Measurements from ENCODE around the gene ABCF2.

Gene ABCF2

GRCh38 chr7:151175047-151175792 lies 51.8 kb downstream of the ABCF2 start:
- Histone ChIP-seq H3K4me3 (ENCODE audit: low read depth in 1 of 2, low read length in 2 of 2) (no peak overlapping the region), H3K27me3 (ENCODE audit: low read depth, low read length) (peaks cover 7% of the 10 kb centered on the region), H3K36me3 (ENCODE audit: control insufficient read depth in 1 of 2, insufficient read depth in 2 of 2, low read length in 2 of 2) (no peaks in the 10 kb centered on the region), H3K27ac (ENCODE audit: low read length) (no peak overlapping the region), H3K9me3 (ENCODE audit: control insufficient read depth in 1 of 2, low read length in 2 of 2) (no peaks in the 10 kb centered on the region), H3K4me1 (ENCODE audit: control insufficient read depth in 1 of 2, insufficient read depth in 2 of 2, low read length in 2 of 2) (no peaks in the 10 kb centered on the region)

DNA sequence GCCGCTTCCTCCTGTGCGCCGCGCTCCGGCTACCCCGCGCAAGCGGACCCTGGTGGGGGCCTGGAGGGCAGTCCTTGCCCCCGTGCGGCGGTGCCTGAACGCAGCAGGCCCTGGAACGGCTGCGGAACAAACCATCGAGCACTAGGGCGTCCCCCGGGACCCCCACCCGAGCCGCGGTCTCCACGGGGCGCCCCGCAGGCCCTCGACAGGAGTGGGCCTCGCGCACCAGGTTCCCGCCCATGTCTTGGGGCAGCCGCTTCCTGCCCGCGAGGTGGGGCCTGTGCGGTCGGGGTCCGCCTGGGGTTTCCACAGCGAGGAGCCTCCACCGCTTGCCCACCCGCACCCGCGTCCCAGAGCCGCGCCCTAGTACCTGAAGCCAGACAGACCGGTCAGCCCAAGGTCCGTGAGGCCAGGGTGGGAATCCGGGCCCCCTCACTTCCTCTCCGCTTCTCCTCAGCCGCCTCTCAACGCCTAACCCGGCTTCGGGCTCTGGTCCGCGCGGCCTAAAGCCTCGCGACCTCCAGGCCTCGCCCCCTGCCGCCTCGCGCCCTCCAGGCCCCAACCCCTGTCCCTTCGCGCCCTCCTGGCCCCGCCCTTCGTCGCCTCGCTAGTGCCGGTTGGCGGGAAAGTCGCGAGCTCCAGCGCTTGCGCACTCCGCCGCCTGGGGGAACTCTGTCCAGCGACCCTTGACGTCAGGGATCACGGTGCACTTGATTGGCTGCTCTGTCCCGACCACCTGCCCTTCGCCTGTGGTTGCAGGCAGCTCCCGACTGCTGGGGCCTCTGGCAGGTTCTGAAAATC lies 52.6 kb downstream of the ABCF2 start:
- H3K27me3 ChIP-seq (ENCODE audit: low read depth, low read length) = peaks cover 7% of the 10 kb centered on the region

DNA sequence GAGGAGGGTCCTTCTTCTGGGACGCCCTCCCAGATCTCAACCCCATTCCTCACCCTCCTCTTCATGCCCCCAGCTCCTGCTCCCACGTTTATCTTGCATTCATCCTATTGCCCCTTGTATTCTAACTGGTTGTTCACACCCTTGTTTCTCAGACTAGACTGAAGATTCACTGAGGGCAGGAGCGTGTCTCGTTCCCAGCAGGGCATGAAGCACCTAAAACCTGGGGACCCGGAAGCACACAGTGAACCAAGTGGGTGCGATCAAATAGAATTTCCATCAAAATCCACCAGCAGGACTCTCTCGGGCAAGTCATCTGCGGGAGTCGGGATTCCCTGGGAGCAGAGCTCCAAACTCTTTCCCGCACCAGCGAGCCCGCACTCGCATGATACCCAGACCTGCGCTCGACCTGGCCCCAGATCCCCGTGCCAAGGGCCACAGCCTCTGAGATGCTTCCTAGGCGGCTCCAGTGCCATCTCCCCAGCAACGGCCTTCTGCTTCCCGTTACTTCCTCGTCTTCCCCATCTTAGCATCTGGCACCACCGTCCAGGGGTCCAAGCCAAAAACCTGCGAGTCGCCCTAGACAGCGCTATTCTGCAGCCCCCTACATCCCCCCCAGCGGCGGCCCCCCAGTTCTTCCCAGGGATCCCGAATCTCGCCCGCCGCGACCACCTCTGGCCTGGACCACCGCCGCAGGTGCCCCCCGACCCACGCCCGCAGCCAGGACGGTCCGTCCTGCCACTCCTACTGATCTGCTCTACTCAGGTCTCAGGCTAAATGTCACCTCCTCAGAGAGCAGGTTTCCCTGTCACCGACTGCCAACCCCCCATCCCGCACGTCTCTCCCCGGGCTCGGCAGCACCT lies 53.4 kb downstream of the ABCF2 start:
- no peaks in the 10 kb centered on the region for H3K9me3 ChIP-seq (ENCODE audit: control insufficient read depth in 1 of 2, low read length in 2 of 2)
- no peaks in the 10 kb centered on the region for H3K4me1 ChIP-seq (ENCODE audit: control insufficient read depth in 1 of 2, insufficient read depth in 2 of 2, low read length in 2 of 2)
- H3K27ac ChIP-seq (ENCODE audit: low read length) = no peak overlapping the region
- peaks cover 12% of the 10 kb centered on the region for H3K27me3 ChIP-seq (ENCODE audit: low read depth, low read length)
- H3K36me3 ChIP-seq (ENCODE audit: control insufficient read depth in 1 of 2, insufficient read depth in 2 of 2, low read length in 2 of 2) = no peaks in the 10 kb centered on the region
- no peak overlapping the region for H3K4me3 ChIP-seq (ENCODE audit: low read depth in 1 of 2, low read length in 2 of 2)

More for the DNA sequence above, 52.6 kb downstream of the ABCF2 start:
- H3K4me3 ChIP-seq (ENCODE audit: low read depth in 1 of 2, low read length in 2 of 2) = no peak overlapping the region
- no peaks in the 10 kb centered on the region for H3K36me3 ChIP-seq (ENCODE audit: control insufficient read depth in 1 of 2, insufficient read depth in 2 of 2, low read length in 2 of 2)
- H3K9me3 ChIP-seq (ENCODE audit: control insufficient read depth in 1 of 2, low read length in 2 of 2) = no peaks in the 10 kb centered on the region
- H3K27ac ChIP-seq (ENCODE audit: low read length) = no peak overlapping the region
- H3K4me1 ChIP-seq (ENCODE audit: control insufficient read depth in 1 of 2, insufficient read depth in 2 of 2, low read length in 2 of 2) = no peaks in the 10 kb centered on the region

- peaks cover 0 to 9% of the 10 kb centered on the region in 2 donors for H3K4me1 ChIP-seq (ENCODE audit: control insufficient read depth in 1 of 2, insufficient read depth in 2 of 2, low read length in 2 of 2)
- H3K27ac ChIP-seq (ENCODE audit: low read length) = no peak overlapping the region
- H3K27me3 ChIP-seq (ENCODE audit: low read depth, low read length) = peaks cover 16% of the 10 kb centered on the region
These were observed 54.5 kb downstream of the ABCF2 start for GRCh38 chr7:151172273-151173141.

GRCh38 chr7:151168787-151169162 lies 58.2 kb downstream of the ABCF2 start:
- no peaks in the 10 kb centered on the region for H3K9me3 ChIP-seq (ENCODE audit: control insufficient read depth in 1 of 2, low read length in 2 of 2)
- H3K36me3 ChIP-seq (ENCODE audit: control insufficient read depth in 1 of 2, insufficient read depth in 2 of 2, low read length in 2 of 2) = no peaks in the 10 kb centered on the region
- peaks cover 39% of the 10 kb centered on the region for H3K27me3 ChIP-seq (ENCODE audit: low read depth, low read length)
- peaks cover 2 to 19% of the 10 kb centered on the region in 2 donors for H3K4me1 ChIP-seq (ENCODE audit: control insufficient read depth in 1 of 2, insufficient read depth in 2 of 2, low read length in 2 of 2)
- no peak overlapping the region for H3K27ac ChIP-seq (ENCODE audit: low read length)
- no peak overlapping the region for H3K4me3 ChIP-seq (ENCODE audit: low read depth in 1 of 2, low read length in 2 of 2)

More at GRCh38 chr7:151172273-151173141, 54.5 kb downstream of the ABCF2 start:
- no peak overlapping the region for H3K4me3 ChIP-seq (ENCODE audit: low read depth in 1 of 2, low read length in 2 of 2)
- no peaks in the 10 kb centered on the region for H3K36me3 ChIP-seq (ENCODE audit: control insufficient read depth in 1 of 2, insufficient read depth in 2 of 2, low read length in 2 of 2)
- H3K9me3 ChIP-seq (ENCODE audit: control insufficient read depth in 1 of 2, low read length in 2 of 2) = no peaks in the 10 kb centered on the region

DNA sequence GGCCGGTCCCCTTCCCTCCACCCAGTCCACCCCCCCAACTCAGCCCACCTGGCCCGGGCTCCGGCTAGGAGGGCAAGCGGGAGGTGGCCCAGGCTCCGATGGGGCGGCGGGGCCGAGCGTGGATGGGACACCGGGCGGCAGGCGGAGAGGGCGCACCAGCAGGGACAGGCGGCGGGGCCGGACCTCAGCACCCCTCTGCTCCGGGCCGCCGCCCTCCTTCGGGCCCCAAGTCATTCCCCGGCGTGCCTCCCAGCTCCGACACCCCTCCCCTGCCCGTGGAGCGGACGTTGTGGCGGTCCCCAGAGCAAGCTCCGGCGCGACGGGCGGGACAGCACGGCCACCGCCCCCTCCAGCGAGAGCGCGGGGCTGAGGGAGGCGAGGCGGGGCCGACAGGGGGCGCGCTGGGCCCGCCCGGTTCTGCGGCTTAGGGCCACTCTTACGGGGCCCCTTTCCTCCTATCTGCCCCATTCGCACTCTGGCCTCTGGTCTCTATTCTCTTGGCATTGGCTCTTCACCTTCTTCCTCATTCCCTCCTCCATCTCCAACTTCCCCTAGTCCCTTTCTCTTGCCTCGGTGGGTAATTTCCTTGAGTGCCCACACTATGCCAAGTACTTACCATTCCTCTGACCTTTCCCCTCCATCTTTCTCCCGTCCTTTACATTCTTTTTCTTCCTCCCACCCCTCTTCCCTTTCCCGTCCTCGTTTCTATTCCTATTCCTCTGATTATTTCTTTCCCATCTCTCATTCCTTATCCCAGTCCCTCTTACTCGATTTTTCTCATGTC lies 58.8 kb downstream of the ABCF2 start:
- peaks cover 2 to 19% of the 10 kb centered on the region in 2 donors for H3K4me1 ChIP-seq (ENCODE audit: control insufficient read depth in 1 of 2, insufficient read depth in 2 of 2, low read length in 2 of 2)

GRCh38 chr7:151167197-151167961 lies 59.6 kb downstream of the ABCF2 start, which contains the start of gene GBX1:
Gene GBX1, minus strand, starts transcription at chr7:151167694. Its CDS starts 146 bp downstream, at chr7:151167548.
- Histone ChIP-seq H3K9me3 (ENCODE audit: control insufficient read depth in 1 of 2, low read length in 2 of 2) (no peaks in the 10 kb centered on the region), H3K4me3 (ENCODE audit: low read depth in 1 of 2, low read length in 2 of 2) (peak within 1 kb of the TSS in 1 of 2 donors; percentile 68), H3K27ac (ENCODE audit: low read length) (no peak within 1 kb of the TSS), H3K36me3 (ENCODE audit: control insufficient read depth in 1 of 2, insufficient read depth in 2 of 2, low read length in 2 of 2) (no peaks in the 10 kb centered on the region), H3K27me3 (ENCODE audit: low read depth, low read length) (peaks cover 31% of the 10 kb centered on the region), H3K4me1 (ENCODE audit: control insufficient read depth in 1 of 2, insufficient read depth in 2 of 2, low read length in 2 of 2) (peaks cover 2 to 19% of the 10 kb centered on the region in 2 donors)

More for the DNA sequence above, 58.8 kb downstream of the ABCF2 start:
- H3K27ac ChIP-seq (ENCODE audit: low read length) = no peak overlapping the region
- peak overlapping the region in 1 of 2 donors; percentile 68 for H3K4me3 ChIP-seq (ENCODE audit: low read depth in 1 of 2, low read length in 2 of 2)
- H3K36me3 ChIP-seq (ENCODE audit: control insufficient read depth in 1 of 2, insufficient read depth in 2 of 2, low read length in 2 of 2) = no peaks in the 10 kb centered on the region
- no peaks in the 10 kb centered on the region for H3K9me3 ChIP-seq (ENCODE audit: control insufficient read depth in 1 of 2, low read length in 2 of 2)
- H3K27me3 ChIP-seq (ENCODE audit: low read depth, low read length) = peaks cover 37% of the 10 kb centered on the region

GRCh38 chr7:151166629-151167196 lies 60.3 kb downstream of the ABCF2 start:
- Histone ChIP-seq H3K27ac (ENCODE audit: low read length) (no peak overlapping the region), H3K27me3 (ENCODE audit: low read depth, low read length) (peaks cover 31% of the 10 kb centered on the region), H3K36me3 (ENCODE audit: control insufficient read depth in 1 of 2, insufficient read depth in 2 of 2, low read length in 2 of 2) (no peaks in the 10 kb centered on the region), H3K4me1 (ENCODE audit: control insufficient read depth in 1 of 2, insufficient read depth in 2 of 2, low read length in 2 of 2) (peaks cover 2 to 19% of the 10 kb centered on the region in 2 donors), H3K9me3 (ENCODE audit: control insufficient read depth in 1 of 2, low read length in 2 of 2) (no peaks in the 10 kb centered on the region), H3K4me3 (ENCODE audit: low read depth in 1 of 2, low read length in 2 of 2) (peak overlapping the region in 1 of 2 donors; percentile 68)

Data from muscle layer of duodenum (tissue), 2 donors.